Activated T-helper 1 cell treated with anti-CD3 and anti-CD28 coated beads, Interleukin-2, amount 50 U/mL, for 16 hours (primary cell): ENCODE data around the gene PTEN.
"Not testable (repeated sequence)": the region's sequence is repeated elsewhere in the genome, so short reads cannot be mapped to it uniquely, and the experiment has no call there.

Source experiments
- DNase-seq, 2 donors: peaks; one replicate each; pipeline ENCODE4 v3.0.0-alpha.2; 2020; ENCODE audit warnings: low read depth in 1 of 2, low spot score in 1 of 2

PTEN gene

DNA sequence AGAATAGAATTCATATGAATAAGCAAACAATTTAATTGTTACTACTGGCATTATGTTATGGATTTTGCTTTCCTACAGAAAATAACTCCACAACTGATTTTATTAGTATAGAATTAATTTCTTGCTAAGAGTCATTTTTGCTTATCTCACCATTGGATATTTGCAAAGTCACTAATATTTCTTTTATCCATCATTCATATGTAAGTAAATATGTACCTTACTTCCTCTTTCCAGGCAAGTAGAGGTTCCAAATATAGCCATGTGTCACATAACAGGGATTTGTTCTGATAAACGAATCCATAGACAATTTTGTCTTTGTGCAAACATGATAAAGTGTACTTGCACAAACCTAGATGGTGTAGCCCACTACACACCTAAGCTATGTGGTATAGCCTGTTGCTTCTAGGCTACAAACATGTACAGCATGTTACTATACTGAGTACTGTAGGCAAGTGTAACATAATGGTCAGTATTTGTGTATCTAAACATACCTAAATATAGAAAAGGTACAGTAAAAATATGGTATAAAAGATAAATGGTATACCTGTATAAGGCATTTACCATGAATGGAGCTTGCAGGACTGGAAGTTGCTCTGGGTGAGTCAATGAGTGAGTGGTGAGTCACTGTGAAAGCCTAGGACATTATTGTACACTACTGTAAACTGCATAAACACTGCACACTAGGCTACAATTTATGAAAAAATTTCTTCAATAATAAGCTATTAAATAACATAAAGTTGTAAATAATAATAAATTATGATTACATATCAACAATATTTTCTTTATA, 18.4 kb upstream of the PTEN start:
- DNase-seq: no peak

GRCh38 chr10:87845624-87845998, 17.8 kb upstream of the PTEN start:
- no peak for DNase-seq

DNA sequence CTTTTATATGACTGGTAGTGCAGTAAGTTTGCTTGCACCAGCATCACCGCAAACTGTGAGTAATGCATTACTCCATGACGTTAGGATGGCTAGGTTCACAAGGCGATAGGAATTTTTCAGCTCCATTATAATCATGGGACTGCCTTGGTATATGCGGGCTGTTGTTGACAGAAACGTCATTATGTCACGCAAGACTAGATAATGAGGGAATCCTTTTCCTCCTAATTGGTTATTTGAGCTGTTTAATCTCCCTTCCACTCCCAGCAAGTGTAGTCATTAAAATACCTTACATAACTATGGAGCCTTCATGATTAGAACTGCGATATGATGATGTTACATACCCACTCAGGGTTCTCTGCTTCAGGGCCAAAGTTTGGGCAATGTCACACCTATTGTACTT, 17.4 kb upstream of the PTEN start:
- no peak for DNase-seq

DNA sequence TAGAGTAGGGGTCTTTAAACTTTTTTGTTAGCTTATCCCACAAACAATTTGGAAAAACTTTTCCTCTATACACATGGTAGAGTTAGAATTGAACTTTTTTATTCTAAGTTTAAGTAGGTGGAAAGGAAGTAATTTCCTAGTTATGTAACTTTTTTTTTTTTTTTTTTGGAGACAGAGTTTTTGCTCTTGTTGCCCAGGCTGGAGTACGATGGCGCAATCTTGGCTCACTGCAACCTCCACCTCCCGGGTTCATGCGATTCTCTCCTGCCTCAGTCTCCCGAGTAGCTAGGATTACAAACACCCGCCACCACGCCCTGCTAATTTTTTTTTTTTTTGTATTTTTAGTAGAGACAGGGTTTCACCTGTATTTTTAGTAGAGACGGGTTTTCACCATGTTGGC, 16.7 kb upstream of the PTEN start:
- DNase-seq: not testable (repeated sequence)

GRCh38 chr10:87847550-87847949, 15.9 kb upstream of the PTEN start:
- no peak for DNase-seq

DNA sequence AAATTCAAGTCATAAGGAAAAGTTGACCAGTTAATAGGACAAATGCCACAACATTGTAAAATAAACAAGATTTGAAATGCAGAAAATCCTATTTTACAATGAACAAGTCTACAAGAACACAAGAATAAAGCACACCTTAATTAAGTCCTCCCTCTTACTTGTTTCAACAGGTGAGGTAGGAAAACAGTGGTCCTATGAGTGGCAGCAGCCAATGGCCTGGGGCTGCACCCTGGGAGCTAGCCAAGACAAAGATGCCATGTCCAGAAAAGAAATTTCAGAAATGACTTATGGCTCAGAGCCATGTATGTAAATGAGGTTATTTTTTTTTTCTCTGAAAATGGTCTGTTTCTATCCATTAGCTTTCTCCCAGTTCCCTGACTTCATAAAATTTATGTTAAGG, 14.4 kb upstream of the PTEN start:
- DNase-seq: no peak

DNA sequence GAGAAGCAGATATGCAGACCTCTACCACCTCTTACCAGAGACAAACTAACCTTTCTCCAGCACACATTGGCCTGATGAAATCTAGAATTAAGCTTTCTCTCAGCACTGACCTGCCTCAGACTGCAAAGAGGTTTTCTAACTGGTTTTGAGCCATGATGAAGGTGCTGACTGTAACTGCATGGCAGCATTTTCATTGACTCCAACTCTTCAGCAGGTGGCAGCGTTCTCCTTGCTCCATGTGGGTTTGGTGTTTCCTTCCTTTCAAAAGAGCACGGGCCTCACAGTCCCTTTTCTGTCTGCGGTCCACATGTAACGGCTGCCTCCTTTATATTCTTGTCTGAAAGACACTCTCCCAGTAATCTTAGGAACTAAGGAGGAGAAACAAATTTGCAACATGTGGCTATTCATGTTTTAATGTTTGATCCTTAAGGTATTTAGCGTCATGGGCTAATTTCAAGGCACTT, 12.7 kb upstream of the PTEN start:
- DNase-seq: peak in 1 of 2 donors; percentile 18

GRCh38 chr10:87852089-87852488, 11.3 kb upstream of the PTEN start:
- no peak for DNase-seq

- not testable (repeated sequence) for DNase-seq
These were observed 8.2 kb upstream of the PTEN start for GRCh38 chr10:87855247-87855646.

- not testable (repeated sequence) for DNase-seq
These were observed 7.8 kb upstream of the PTEN start for GRCh38 chr10:87855665-87856064.

- DNase-seq: peak in 1 of 2 donors; percentile 5
These were observed 3.1 kb upstream of the PTEN start for GRCh38 chr10:87860156-87860795.

GRCh38 chr10:87860816-87861403, 2.5 kb upstream of the PTEN start:
- DNase-seq: no peak

DNA sequence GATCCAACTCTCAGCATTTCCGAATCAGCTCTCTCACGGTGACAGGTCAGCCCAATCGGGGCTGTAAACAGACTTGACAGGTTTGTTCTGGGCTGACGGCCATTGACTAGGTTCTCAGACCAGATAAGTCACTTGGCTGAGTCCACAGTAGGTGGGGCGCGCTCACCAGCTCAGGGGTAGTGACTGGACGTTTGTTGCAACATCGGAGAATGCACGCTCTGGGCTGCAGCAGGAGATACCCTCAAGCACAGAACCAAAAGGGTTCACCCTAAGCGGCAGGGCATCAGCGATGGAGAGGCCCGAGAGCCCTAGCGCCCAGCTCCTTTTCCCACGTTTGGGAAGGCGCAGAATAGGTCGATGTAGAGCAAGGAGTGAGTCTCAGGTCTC, 1.9 kb upstream of the PTEN start:
- DNase-seq: peak in 1 of 2 donors; percentile 4

- DNase-seq: peak; percentile 87 to 88
These were observed 1.3 kb upstream of the PTEN start for GRCh38 chr10:87861953-87862678.

- peak in 1 of 2 donors; percentile 47 for DNase-seq
These were observed 759 bp upstream of the PTEN start for GRCh38 chr10:87862679-87863052.

GRCh38 chr10:87863951-87864495, 598 bp downstream of the PTEN start:
- peak in 1 of 2 donors; percentile 11 for DNase-seq

DNA sequence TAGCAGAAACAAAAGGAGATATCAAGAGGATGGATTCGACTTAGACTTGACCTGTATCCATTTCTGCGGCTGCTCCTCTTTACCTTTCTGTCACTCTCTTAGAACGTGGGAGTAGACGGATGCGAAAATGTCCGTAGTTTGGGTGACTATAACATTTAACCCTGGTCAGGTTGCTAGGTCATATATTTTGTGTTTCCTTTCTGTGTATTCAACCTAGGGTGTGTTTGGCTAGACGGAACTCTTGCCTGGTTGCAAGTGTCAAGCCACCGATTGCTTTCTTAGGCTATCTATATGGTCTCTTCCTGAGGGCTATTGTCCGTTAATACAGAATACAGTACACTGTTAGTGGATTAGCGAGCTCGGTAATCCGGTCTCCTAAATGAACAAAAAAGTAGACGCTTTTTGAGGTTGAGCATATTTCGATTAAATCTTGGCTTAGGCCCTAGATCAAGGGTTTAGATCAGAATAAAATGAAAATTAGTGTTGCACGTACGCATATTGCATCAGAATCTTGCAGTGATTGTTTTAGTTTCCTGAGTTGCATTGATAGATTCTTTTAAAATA, 1.2 kb downstream of the PTEN start:
- no peak for DNase-seq

- no peak for DNase-seq
These were observed 1.9 kb downstream of the PTEN start for GRCh38 chr10:87865241-87865881.

- DNase-seq: no peak
These were observed 3.1 kb downstream of the PTEN start for GRCh38 chr10:87866412-87866974.

GRCh38 chr10:87867453-87867852, 4.0 kb downstream of the PTEN start:
- no peak for DNase-seq
